HL-60 (cell line): ENCODE measurements around the gene DDX6.
"Not testable (repeated sequence)": the region's sequence is repeated elsewhere in the genome, so short reads cannot be mapped to it uniquely, and the experiment has no call there.

Experiments used
- DNase-seq, 2 experiments: peaks; one replicate each; pipeline ENCODE4 v3.0.0-alpha.2; 2010 to 2020; ENCODE audit warnings: low read depth in 1 of 2, low spot score in 1 of 2
- H3K27ac ChIP-seq: fragments of 250-450 bp; sonication (Bioruptor Pico); replicated peaks from 2 replicates; pipeline ENCODE4 v1.5.1; 2020; ENCODE audit warnings: mild to moderate bottlenecking, moderate library complexity
- H3K27me3 ChIP-seq: fragments of 250-450 bp; sonication (Bioruptor Pico); 2 replicates; pipeline ENCODE4 v1.5.1; 2021; ENCODE audit warnings: mild to moderate bottlenecking, moderate library complexity; ENCODE audit not compliant: insufficient read depth, poor library complexity, severe bottlenecking
- H3K4me3 ChIP-seq: replicated peaks from 2 replicates; pipeline ENCODE4 v1.5.1; 2011; ENCODE audit warnings: mild to moderate bottlenecking, control low read depth, low read length; ENCODE audit not compliant: insufficient read depth
- CTCF ChIP-seq: IDR thresholded peaks from one replicate; pipeline ENCODE4 v1.5.1; 2011; ENCODE audit warnings: low read length, control low read depth, inconsistent platforms; ENCODE audit not compliant: insufficient read depth
- GABPA ChIP-seq: IDR thresholded peaks from 2 replicates; pipeline ENCODE4 v1.6.1; 2012; ENCODE audit warnings: low read depth
- POLR2AphosphoS5 ChIP-seq: IDR thresholded peaks from 2 replicates; pipeline ENCODE4 v1.6.1; 2012; ENCODE audit warnings: low read depth
- REST ChIP-seq: IDR thresholded peaks from 2 replicates; pipeline ENCODE4 v1.6.1; 2012; ENCODE audit warnings: low read depth; ENCODE audit not compliant: insufficient replicate concordance
- SPI1 ChIP-seq: IDR thresholded peaks from 2 replicates; pipeline ENCODE4 v1.6.1; 2012; ENCODE audit warnings: low read depth, mild to moderate bottlenecking, borderline replicate concordance

DDX6 gene

GRCh38 chr11:118766035-118766434 is 24.9 kb downstream of the DDX6 start:
- Histone ChIP-seq H3K27me3 (no peaks in the 10 kb centered on the region), H3K4me3 (no peak overlapping the region), H3K27ac (no peak overlapping the region)
- DNase-seq: no peak
- no peak for TF ChIP-seq CTCF
- TF ChIP-seq REST: no peak
- no peak for TF ChIP-seq SPI1
- TF ChIP-seq POLR2AphosphoS5: no peak
- TF ChIP-seq GABPA: no peak

DNA sequence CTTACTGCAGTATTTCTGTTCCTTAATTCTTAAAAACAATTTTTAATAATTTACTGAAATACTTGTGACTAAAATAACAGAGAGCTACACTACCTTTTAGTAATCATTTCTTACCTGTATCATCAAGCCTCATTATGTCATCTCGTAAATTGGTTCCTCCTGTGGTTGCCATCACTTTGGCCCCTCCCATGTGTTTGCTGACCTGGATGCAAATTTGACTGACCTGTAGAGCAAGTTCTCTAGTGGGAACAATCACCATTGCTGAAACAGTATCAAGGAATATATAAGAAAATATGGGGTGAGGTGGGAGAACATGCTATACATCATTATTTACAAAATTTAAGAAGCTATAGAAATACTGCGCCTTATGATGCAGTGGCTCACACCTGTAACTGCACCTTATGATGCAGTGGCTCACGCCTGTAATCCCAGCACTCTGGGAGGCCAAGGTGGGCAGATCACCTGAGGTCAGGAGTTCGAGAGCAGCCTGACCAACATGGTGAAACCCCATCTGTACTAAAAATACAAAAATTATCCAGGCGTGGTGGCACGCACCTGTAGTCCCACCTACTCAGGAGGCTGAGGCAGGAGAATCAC is 25.8 kb downstream of the DDX6 start:
- DNase-seq, H3K27me3 ChIP-seq, H3K27ac ChIP-seq, H3K4me3 ChIP-seq: not testable (repeated sequence)

DNA sequence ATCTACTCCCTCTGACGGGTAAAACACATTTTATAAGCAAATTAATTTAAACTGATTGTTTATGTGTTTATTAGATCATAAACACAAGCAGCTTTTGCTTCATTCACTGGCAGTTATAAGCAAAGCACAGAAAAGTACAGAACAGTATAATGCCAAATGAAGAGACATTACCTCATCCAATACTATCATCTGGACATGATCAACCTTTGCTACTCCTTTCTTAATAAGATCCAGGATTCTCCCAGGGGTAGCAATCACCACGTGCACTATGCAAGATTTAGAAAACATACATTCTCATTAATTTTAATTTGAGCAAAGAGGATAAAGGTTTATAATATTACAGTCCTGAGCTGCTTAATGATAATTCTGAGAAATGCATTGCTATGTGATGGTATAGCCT is 27.9 kb downstream of the DDX6 start:
- no peak for DNase-seq
- no peak for TF ChIP-seq CTCF
- TF ChIP-seq SPI1: no peak
- TF ChIP-seq REST: no peak
- no peak for TF ChIP-seq GABPA
- TF ChIP-seq POLR2AphosphoS5: no peak
- no peak overlapping the region for H3K27ac ChIP-seq
- H3K4me3 ChIP-seq: no peak overlapping the region
- no peaks in the 10 kb centered on the region for H3K27me3 ChIP-seq

GRCh38 chr11:118761981-118762380 is 29.0 kb downstream of the DDX6 start:
- H3K4me3 ChIP-seq, DNase-seq, H3K27me3 ChIP-seq, H3K27ac ChIP-seq: not testable (repeated sequence)

DNA sequence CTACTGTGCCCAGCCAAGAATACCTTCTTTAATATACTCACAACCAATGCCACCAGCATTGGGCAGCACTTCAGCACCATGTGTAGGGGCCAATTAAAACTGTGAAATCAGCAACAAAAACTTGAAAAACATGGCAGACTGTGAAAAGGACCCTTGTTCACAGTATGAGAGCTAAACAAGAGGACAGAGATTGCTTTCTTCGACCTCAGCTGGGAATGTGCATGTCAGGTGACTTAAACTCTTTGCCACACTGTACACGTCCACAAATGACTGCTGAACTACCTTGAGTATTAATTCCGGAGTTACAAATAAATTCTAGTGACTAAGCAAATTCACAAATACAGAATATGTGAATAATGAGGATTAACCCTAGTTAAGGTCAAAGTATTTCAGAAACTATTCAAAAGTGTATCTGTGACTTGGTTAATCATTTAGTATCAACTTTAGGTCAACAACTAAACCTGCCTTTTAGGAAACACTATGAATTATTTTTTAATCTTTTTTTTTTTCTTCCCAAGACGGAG is 33.0 kb downstream of the DDX6 start:
- H3K27me3 ChIP-seq: no peaks in the 10 kb centered on the region
- no peak for DNase-seq
- TF ChIP-seq CTCF: no peak
- H3K4me3 ChIP-seq: no peak overlapping the region
- H3K27ac ChIP-seq: no peak overlapping the region
